Lower lobe of right lung (tissue), 2 donors: ENCODE results near the gene ARMC2. TPM values are rescaled to one million over a fixed set of nuclear protein-coding genes. Genes with fewer than 3 reads are reported as not detected.
"Not testable (repeated sequence)": the region's sequence is repeated elsewhere in the genome, so short reads cannot be mapped to it uniquely, and the experiment has no call there.

Source experiments
- ATAC-seq, 2 donors: fragments of 200-7000 bp; cut with Tn5 transposase; one replicate each; pipeline ENCODE4 v1.9.1; 2020 to 2022; ENCODE audit warnings: mild to moderate bottlenecking in 2 of 2, moderate library complexity in 2 of 2
- DNase-seq: peaks from one replicate; pipeline ENCODE4 v3.0.0-alpha.2; 2020
- H3K27ac ChIP-seq: fragments of 200-600 bp; one replicate; pipeline ENCODE4 v1.8.0; 2022
- H3K27me3 ChIP-seq: fragments of 200-600 bp; one replicate; pipeline ENCODE4 v1.8.0; 2022; ENCODE audit warnings: low read depth
- H3K36me3 ChIP-seq: fragments of 200-600 bp; one replicate; pipeline ENCODE4 v1.8.0; 2022; ENCODE audit warnings: mild to moderate bottlenecking
- H3K4me1 ChIP-seq: fragments of 200-600 bp; one replicate; pipeline ENCODE4 v1.8.0; 2022
- H3K4me3 ChIP-seq: fragments of 200-600 bp; one replicate; pipeline ENCODE4 v1.8.0; 2022; ENCODE audit warnings: mild to moderate bottlenecking
- H3K9me3 ChIP-seq: fragments of 200-600 bp; one replicate; pipeline ENCODE4 v1.8.0; 2022
- intact Hi-C: fragments of 100-400 bp; cut with DNase I; formaldehyde crosslinking; loops from one replicate; pipeline ENCODE4 v1.11.0; 2022
- total RNA-seq: library from RNA; stranded (reverse); fragmentation: NEBNext Ultra II Directional; extraction: Animal tissue kit (Norgen Biotek cat#: 25700); gene quantifications from one replicate; pipeline ENCODE4 v1.2.1, GENCODE V29; 2021
- TF ChIP-seq, protein P1 (sequence below): fragments of 200-600 bp; IDR thresholded peaks from one replicate; pipeline ENCODE4 v1.8.0; 2022; ENCODE audit warnings: antibody characterized with exemption, mild to moderate bottlenecking
- donor health status: DM: no; HTN: yes; CAD: no; lungs with severe emphysema.

Gene ARMC2
- total RNA-seq, 1 donor from 2014 or later: 10.8 TPM

DNA sequence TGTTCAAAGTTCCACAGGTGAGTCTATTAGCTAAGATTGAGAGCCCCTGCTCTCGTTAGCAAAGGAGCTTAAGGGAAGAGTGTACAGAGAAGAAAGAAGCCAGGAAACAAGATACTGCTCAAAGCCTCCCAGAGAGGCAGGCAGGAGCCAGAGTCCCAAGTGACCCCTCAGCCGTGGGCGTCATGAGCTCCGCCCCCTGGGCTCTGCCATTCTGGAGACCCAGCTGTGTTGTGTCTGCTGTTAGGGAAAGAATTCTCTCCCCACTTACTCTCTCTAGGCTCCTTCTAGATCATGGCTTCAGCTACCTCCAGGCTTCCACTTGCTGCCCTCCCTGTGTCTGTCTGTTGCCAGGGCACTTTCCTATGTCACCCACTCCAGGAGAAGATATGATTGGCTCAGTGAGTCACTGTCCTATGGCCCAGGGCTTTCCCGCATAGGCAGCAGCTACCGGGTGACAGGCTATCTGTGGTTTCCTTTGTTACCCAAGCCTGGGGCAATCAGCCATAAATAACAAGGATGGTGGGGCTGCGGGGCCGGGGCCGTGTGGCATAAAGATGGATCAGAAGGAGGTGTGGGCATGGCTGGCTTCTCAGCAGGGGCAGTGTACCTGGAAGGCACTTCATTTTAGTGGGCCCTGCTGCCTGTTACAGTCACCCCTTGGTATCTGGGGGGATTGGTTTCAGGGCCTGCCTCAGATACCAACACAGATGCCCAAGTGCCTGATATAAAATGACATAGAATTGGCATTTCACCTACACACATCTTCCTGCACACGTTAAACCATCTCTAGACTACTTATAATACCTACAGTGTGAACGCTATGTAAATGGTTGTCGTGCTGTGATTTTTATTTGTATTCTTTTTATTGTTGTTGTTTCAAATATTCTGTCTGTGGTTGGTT lies 118.9 kb downstream of the ARMC2 start:
- no peaks in the 10 kb centered on the region for H3K36me3 ChIP-seq
- ATAC-seq (peak; percentile 23 to 68), DNase-seq (peak; percentile 57)
- intact Hi-C loops: no loop called here
- no peaks in the 10 kb centered on the region for H3K27me3 ChIP-seq
- no peak overlapping the region for H3K4me3 ChIP-seq
- H3K9me3 ChIP-seq: no peaks in the 10 kb centered on the region
- peaks cover 9% of the 10 kb centered on the region for H3K4me1 ChIP-seq
- TF ChIP-seq, protein P1, sequence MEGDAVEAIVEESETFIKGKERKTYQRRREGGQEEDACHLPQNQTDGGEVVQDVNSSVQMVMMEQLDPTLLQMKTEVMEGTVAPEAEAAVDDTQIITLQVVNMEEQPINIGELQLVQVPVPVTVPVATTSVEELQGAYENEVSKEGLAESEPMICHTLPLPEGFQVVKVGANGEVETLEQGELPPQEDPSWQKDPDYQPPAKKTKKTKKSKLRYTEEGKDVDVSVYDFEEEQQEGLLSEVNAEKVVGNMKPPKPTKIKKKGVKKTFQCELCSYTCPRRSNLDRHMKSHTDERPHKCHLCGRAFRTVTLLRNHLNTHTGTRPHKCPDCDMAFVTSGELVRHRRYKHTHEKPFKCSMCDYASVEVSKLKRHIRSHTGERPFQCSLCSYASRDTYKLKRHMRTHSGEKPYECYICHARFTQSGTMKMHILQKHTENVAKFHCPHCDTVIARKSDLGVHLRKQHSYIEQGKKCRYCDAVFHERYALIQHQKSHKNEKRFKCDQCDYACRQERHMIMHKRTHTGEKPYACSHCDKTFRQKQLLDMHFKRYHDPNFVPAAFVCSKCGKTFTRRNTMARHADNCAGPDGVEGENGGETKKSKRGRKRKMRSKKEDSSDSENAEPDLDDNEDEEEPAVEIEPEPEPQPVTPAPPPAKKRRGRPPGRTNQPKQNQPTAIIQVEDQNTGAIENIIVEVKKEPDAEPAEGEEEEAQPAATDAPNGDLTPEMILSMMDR: no peak
- H3K27ac ChIP-seq: peak overlapping the region; percentile 13

DNA sequence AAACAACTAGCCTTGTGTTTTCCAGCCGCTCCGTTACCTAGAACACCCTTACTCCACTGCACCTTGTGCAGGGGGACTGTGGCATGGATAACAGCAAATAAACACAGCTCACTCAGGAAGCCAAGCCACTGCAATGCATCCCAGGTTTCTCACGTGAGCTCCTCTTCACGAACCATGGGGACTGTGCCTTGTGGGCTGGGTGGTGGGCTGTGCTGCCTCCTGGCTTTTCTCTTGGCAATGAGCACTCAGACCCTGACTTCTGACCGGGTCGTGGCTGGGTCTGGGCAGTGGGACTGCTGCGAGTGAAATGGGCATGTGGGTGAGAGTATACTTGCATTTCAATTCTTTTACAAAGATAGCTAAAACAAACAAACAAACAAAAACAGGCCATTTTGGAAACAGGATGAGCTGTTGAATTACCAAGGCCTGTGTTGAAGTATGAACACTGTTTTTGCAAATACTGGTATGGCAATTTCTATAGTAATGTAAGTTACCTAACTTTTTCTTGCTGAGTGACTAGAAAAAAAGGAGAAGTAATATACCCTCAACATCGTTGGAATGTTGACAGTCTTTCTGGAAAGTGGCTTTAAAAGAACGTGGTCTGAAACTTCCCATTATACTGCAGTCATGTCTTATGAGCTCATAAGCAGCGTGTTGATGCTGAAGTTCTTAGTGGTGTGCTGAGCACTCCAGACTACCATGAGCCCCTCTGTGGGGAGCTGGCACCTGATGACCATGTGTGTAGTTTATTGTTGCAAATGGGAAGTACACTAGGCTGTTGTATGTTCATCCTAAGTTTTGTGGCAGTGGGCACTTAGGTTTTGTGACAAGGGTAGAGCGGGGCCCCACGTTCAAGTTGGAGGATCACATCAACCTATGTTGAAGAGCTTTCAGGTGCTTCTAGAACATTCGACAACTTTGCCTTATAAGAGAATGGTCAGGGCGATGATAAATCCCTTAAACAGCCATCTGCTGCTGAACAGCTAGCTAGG lies 120.4 kb downstream of the ARMC2 start:
- Histone ChIP-seq H3K27ac (no peak overlapping the region), H3K36me3 (no peaks in the 10 kb centered on the region), H3K4me1 (peaks cover 9% of the 10 kb centered on the region), H3K9me3 (no peaks in the 10 kb centered on the region), H3K27me3 (no peaks in the 10 kb centered on the region), H3K4me3 (no peak overlapping the region)
- intact Hi-C loops: no loop called here
- ATAC-seq (peak in 1 of 2 donors; percentile 37), DNase-seq (no peak)
- TF ChIP-seq, protein P1: no peak

DNA sequence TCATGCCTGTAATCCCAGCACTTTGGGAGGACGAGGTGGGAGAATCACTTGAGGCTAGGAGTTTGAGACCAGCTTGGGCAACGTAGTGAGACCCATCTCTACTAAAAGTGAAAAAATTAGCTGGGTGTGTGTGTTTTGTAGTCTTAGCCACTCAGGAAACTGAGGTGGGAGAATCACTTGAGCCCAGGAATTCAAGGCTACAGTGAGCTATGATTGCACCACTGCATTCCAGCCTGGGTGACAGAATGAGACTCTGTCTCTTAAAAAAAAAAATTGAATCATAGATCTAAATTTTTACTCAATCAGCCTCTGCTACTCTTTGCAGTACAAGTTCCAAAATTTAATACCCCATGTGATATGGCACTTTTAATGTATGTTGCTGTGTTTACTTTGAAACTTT lies 121.6 kb downstream of the ARMC2 start:
- TF ChIP-seq, protein P1: no peak
- intact Hi-C loops: no loop called here
- ATAC-seq: peak in 1 of 2 donors; percentile 18

DNA sequence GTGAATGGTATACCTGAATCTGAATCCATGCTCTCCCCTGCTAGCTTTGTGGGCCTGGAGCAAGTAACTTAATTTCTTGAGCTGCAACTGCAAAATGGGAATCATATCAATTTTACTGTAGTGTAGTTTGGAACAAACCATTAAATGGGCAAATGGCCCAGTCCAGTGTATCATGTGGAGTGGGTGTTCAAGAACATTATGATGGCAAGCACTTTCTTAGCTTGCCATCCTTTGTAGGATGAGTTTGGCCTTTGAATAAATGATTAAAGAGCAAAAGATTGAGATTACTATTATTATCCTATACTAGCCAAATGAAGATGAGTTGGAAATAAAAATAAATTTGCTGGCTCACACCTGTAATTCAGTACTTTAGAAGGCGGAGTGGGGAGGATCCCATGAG lies 126.0 kb downstream of the ARMC2 start:
- no peak overlapping the region for H3K27ac ChIP-seq
- no peaks in the 10 kb centered on the region for H3K36me3 ChIP-seq
- H3K4me1 ChIP-seq: no peaks in the 10 kb centered on the region
- H3K4me3 ChIP-seq: no peak overlapping the region
- H3K27me3 ChIP-seq: no peaks in the 10 kb centered on the region
- intact Hi-C loops: no loop called here
- ATAC-seq: no peak
- H3K9me3 ChIP-seq: no peaks in the 10 kb centered on the region
- DNase-seq: no peak
- TF ChIP-seq, protein P1: no peak

More for the DNA sequence above, 121.6 kb downstream of the ARMC2 start:
- peaks cover 9% of the 10 kb centered on the region for H3K4me1 ChIP-seq
- no peaks in the 10 kb centered on the region for H3K36me3 ChIP-seq
- no peak overlapping the region for H3K4me3 ChIP-seq
- H3K9me3 ChIP-seq: no peaks in the 10 kb centered on the region
- DNase-seq: no peak
- H3K27me3 ChIP-seq: no peaks in the 10 kb centered on the region
- no peak overlapping the region for H3K27ac ChIP-seq

DNA sequence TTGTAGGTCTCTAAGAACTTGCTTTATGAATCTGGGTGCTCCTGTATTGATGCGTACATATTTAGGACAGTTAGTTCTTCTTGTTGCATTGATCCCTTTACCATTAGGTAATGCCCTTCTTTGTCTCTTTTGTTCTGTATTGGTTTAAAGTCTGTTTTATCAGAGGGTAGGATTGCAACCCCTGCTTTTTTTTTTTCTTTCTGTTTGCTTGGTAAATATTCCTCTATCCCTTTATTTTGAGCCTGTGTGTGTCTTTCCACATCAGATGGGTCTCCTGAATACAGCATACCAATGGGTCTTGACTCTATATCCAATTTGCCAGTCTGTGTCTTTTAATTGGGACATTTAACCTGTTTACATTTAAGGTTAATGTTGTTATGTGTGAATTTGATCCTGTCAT lies 130.4 kb downstream of the ARMC2 start:
- intact Hi-C loops, H3K4me1 ChIP-seq, H3K4me3 ChIP-seq, DNase-seq, H3K9me3 ChIP-seq, H3K27ac ChIP-seq, H3K27me3 ChIP-seq, H3K36me3 ChIP-seq, ATAC-seq: not testable (repeated sequence)
